GM21723 (cell line): ENCODE data around the gene POPDC3.
"Not testable (repeated sequence)": the region's sequence is repeated elsewhere in the genome, so short reads cannot be mapped to it uniquely, and the experiment has no call there.

Experiments used
- ATAC-seq: cut with Tn5 transposase; IDR thresholded peaks from one replicate; pipeline ENCODE4 v1.9.1; 2021; ENCODE audit warnings: mild to moderate bottlenecking, moderate library complexity; ENCODE audit not compliant: unreplicated experiment

POPDC3 gene

DNA sequence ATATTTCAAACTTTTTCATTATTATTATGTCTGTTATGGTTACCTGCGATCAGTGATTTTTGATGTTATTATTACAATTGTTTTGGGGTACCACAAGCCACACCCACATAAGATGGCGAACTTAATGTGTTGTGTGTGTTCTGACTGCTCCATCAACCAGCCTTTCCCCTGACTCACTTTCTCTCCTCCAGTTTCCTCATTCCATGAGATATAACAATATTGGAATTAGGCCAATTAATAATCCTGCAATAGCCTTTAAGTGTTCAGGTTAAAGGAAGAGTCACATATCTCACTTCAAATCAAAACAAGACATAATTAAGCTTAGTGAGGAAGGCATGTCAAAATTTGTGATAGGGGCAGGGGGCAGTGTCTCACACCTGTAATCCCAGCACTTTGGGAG is 16.3 kb upstream of the POPDC3 start:
- ATAC-seq = no peak

DNA sequence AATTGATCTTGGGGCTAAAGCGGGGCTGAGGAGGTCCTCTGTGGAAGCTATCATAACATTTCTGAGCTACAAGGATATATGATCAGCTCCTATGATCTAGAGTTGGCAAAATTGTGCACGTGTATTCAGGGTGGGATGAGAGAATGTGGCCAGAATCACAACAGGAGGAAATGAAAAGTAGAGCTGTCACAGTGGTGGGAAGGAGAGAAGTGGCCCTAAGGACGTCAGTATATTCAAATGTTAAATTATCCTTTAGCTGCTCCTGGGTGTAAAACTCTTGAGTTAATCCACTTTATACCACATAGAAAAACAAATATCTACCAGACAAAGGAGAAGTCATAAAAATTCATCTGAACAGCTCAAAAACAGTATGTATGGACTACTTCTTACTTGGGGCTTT is 14.8 kb upstream of the POPDC3 start:
- ATAC-seq = no peak

GRCh38 chr6:105194106-105194505 is 14.3 kb upstream of the POPDC3 start:
- ATAC-seq = no peak

DNA sequence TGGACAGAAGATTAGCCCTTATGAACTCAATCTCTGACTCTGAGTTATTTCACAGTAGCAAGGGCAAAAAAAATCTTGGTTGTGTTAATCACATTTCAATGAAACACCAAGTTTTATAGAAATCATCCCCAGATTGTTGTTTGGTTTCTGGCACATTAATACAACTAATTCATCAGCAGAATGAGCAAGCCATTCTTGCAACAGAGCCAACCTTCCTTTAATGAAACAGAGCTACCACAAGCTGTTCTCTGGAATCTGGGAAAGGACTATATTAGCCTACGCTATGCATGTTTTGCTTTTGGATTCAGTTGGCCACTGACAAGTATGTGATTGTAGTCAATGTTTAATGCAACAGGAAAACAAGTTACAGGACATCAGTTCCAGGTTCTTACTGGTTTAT is 13.8 kb upstream of the POPDC3 start:
- ATAC-seq = no peak

DNA sequence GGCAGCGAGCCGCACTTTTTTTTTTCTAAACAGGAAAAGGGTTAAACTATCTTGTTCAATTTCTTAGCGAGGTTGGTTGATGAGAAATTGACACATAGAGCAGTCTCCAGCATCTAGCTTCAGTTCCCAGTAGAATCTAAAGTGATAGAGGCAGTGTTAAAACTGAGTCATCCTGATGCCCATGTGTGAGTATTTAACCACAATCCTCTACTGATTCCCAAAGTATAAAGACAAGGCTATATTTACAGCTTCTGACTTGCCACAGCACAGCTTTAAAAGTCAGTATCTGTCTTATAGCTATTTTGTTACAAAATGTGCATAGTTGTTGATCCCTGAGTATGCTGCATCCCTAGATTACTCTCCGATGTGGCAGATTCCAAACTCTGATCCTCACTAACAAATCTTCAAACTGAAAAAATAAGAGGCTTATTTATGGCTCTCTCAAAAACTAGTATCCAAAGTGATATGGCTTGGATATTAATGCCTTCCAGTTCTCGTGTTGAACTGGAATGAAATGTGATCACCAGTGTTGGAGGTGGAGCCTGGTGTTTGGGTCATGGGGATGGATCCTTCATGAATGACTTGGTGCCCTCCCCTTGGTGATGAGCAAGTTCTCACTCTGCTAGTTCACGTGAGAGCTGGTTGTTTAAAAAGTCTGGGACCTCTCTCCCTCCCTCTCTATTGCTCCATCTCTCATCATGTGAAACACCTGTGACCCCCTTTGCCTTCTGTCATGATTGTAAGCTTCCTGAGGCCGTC is 13.1 kb upstream of the POPDC3 start:
- ATAC-seq = no peak

DNA sequence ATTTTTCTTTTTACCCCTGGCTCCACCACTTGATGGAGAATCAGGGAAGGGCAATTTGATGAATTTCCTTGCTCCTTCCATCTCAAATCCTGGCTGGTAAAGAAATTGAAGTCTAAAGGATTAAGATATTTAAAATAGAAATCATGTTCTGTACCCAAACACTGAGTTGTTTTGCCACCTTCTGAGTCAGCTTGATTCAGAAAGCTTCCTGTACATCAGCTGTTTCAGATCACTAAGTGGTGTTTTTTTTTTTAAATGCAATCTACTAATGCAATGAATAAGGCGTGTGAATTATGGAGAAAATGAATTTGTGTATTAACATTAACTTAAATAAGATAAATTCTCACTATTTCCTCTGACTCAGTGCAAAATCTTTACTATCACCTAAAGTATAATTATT is 11.5 kb upstream of the POPDC3 start:
- no peak for ATAC-seq

- no peak for ATAC-seq
Observed at GRCh38 chr6:105189026-105189820, 9.4 kb upstream of the POPDC3 start.

DNA sequence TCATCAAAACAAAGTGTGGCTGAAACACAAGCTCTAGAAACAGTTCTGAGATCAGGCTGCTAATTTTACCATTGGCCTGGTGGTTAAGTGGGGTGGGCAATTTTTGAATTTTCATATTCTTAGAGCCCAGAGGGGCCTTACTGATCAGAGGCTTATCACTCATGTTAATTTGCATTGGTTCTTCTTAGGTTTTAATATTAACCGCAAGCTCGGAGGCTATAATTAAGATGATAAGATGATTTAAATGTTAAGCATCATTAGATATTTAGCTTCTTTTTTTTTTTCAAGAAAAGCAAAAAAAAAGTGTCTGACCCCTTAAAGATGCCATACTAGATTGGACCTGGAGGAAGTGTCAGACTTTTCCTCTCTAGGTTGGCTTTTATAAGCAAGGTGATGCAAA is 8.4 kb upstream of the POPDC3 start:
- no peak for ATAC-seq

DNA sequence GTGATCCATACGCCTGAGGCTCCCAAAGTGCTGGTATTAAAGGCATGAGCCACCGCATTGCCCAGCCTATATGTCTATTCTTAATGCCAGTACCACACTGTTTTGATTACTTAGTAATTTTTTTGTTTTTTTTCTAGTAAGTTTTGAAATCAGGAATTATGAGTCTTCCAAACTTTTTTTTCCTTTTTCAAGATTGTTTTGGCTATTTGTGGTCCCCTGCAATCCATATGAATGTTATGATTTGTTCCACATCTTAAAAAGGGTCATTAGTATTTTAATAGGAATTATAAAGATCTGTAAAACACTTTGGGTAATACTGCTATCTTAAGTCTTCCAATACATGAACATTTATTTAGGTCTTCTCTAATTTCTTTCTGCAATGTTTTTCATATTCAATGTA is 6.8 kb upstream of the POPDC3 start:
- no peak for ATAC-seq

- ATAC-seq = no peak
Observed at GRCh38 chr6:105184921-105185320, 5.1 kb upstream of the POPDC3 start.

DNA sequence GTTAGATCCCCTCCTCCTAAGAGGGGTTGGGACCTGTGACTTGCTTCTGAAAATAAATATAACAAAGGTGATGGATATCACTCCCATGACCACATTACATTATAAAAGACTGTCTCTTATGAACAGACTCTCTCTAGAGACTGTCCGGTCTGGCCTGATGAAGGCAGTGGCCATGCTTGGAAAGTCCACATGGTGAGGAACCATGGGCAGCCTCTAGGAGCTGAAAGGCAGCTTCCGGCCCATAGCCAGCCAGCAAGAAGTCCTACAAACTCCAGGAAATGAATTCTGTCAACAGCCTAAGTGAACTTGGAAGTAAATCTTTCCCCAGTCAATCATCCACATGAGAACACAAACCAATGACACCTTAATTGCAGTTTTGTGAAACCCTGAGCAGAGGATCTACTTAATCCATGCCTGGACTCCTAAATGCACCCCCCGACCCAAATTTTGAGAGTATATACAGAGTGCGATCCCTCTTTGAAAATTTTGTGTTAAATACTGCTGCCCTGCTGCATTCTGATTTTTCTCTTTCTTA is 2.2 kb upstream of the POPDC3 start:
- no peak for ATAC-seq

- ATAC-seq = no peak
Observed at GRCh38 chr6:105178636-105179035, 1.2 kb downstream of the POPDC3 start.

GRCh38 chr6:105178110-105178509 is 1.7 kb downstream of the POPDC3 start:
- ATAC-seq = no peak

GRCh38 chr6:105177556-105177955 is 2.3 kb downstream of the POPDC3 start:
- no peak for ATAC-seq

DNA sequence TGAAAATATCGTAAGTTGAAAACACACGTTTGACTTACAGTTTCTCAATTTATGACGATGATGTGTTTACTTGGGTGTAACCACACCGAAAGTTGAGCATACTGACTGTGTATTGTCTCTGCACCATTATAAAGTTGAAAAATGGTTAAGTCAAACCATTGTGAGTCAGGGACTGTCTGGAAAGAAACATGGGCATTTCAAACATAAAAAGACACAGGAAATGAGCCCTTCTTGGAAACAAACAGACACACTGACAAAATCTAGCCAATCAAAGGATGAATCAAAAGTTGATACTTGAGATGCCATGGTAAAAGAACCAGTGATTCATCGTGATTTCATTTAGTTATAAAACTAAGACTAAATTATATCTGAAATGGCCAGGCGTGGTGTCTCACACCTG is 5.3 kb downstream of the POPDC3 start:
- no peak for ATAC-seq

DNA sequence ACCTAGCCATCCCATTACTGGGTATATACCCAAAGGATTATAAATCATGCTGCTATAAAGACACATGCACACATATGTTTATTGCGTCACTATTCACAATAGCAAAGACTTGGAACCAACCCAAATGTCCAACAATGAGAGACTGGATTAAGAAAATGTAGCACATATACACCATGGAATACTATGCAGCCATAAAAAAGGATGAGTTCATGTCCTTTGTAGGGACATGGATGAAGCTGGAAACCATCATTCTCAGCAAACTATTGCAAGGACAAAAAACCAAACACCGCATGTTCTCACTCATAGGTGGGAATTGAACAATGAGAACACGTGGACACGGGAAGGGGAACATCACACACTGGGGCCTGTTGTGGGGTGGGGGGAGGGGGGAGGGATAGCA is 7.3 kb downstream of the POPDC3 start:
- ATAC-seq = not testable (repeated sequence)

- no peak for ATAC-seq
Observed at GRCh38 chr6:105170059-105170458, 9.8 kb downstream of the POPDC3 start.

GRCh38 chr6:105167914-105168313 is 11.9 kb downstream of the POPDC3 start:
- ATAC-seq = no peak

DNA sequence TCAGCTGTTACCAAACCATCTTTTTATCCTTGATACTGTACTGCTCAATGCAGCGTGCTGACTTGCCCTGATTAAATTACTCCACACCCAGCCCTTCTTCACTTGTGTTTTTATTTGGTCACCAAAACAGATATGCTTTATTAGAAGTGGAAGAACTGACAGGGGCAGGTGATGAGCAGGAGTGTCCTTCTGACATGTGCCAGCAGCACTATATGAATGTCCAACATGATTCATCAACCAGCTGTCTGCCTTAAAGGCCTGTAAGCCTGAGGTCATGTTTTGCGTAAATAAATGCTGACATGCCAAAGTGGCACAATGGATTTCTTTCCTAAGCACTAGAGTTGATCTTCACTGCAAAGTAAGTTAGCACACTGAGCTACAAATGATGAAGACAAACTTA is 15.4 kb downstream of the POPDC3 start:
- no peak for ATAC-seq

- no peak for ATAC-seq
Observed at GRCh38 chr6:105163183-105163582, 16.6 kb downstream of the POPDC3 start.

DNA sequence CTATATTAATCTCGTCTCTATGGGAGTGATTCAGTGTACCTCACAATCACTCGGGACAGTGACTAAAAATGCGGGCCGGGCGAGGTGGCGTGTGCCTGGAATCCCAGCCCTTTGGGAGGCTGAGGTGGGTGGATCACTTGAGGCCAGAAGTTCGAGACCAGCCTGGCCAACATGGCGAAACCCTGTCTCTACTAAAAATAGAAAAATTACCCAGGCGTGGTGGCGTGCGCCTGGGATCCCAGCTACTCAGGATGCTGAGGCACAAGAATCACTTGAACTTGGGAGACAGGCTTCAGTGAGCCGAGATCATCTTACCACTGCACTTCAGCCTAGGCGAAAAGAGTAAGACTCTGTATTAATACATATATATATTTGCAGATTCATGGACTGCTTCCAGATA is 17.4 kb downstream of the POPDC3 start:
- no peak for ATAC-seq

DNA sequence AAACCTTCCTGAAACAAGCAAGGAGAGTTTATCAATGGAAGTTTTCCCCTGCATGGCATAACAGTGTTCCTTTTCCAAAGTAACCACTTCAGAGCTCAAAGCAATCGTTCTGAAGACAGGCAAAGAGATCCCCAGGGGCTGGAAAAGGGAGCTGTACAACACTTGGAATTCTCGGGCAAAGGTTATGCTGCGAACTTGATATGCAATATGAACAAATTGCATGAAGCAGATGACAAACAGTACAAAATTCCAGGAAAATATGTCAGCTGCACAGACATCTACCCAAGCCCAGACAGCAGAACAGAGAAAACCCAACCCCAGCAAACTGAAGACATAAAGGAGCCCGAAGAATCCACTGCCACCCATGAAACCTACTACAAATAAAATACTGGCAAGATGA is 18.4 kb downstream of the POPDC3 start:
- ATAC-seq = no peak
